Measurements from ENCODE around the gene SCTR.
A peak's percentile ranks its signal among the peaks of the same experiment; 100 is the strongest.

Gene SCTR

DNA sequence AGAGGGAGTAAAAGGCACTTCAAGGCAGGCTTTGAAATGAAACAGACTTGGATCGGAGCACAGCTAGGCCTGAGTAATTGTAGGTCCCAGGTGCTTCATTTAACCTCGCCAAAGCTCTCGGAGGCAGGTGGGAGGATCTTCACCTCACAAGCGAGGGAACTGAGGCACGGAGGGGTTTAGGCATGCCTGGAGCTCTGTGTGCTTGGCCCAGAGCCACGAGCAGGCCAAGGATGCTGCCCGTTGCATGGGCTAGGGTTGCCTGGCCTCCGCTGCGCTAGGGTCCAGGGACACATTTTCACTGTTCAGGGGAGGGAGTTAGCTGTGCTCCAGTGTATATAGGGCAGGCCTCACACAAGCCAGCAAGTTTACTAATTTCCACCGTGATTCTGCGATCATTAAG, 81.4 kb downstream of the SCTR start:
- no peak for DNase-seq (ENCODE audit: low spot score)

DNA sequence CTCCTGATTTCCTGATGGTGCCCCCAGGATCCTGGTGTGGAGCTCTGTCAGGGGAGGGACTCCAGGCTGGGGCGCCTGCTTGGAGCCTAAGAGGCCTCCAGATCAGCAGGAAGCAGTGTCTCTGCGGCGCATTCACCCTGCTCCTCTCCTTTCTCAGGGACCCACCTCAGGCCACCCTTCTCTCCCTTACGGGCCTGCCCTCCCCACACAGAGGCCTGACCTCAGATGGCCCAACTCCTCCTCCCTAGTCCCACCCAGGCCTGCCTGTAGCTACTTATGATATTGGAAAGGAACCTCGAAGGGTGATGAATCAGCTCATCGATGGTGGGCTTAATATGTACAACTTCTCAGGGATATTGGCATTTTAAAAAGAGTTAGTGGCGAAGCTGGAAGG, 82.1 kb downstream of the SCTR start:
- no peak for DNase-seq (ENCODE audit: low spot score)

DNA sequence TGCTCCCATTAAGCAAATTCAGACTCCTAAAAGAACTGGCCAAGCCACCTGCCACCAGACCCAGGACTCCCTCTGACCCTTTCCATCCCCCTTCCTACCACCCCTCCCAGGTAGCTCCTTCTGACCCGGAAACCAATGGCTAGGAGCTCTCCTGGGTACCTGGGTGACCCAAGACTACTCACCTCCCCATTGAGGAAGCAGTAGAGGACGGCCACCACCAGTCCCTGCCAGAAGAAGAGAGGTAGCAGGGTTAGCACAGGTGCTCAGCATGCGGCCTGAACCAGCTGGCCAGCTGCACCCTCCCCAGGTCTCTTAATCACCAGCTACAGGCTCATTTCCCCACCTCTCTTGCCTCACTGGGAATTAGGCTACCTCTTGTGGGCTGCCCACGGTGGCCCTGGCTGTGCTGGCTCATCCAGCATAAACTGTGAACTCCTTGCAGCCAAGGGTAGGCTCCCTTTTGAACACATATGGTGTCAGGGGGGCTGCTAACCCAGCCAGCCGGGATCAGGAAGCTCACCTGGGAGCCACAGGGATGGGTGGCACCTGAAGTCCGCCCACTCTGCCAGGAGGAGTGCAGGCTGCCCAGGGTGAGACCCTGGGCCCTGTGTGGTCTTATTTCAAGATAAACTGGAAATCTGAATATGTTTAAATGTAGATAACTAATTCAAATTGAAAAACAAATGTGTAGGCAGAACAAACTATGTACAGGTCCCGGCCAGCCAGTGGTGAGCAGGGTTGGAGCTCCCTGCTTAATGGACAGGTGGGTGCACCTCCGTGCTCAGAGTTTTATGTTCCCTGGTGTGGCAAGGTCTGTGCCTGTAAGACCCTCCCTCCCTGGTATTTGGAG, 82.7 kb downstream of the SCTR start:
- DNase-seq (ENCODE audit: low spot score) = no peak

DNA sequence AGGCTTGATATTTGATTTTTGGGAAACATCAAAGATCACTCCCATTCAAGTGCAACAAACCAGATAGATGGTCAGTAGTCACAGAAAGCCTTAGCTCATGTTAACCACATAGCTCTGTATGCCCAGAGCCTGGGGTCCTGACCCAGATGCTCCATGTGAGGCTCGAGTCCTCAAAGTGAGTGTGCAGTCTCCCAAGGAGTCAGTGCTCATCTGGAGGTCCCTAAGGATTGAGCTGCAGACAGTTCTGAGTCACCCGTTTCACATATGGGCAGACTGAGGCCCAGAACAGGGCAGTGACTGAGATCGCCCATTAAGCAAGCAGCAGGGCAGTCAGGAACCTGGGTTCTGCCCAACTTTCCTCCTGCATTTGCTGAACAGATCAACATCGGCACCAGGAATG, 83.4 kb downstream of the SCTR start:
- DNase-seq (ENCODE audit: low spot score) = no peak

DNA sequence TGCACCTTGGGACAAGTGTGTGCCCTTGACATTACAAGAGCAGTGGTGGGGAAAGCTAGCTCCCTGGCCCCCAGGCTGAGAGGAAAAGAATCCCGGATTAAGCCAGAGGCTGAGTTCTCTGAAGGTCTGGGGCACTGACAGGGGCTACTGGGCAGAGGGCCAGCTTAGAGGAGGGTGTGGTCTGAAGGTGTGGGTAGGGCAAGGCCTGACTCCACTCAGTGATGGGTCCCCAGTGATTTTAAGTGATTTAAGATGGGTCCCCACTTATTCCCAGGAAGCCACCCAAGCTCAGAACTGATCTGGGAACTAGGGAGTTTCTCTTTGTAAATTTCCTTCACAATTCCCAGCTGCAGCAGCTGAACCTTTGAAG, 83.8 kb downstream of the SCTR start:
- no peak for DNase-seq (ENCODE audit: low spot score)

DNA sequence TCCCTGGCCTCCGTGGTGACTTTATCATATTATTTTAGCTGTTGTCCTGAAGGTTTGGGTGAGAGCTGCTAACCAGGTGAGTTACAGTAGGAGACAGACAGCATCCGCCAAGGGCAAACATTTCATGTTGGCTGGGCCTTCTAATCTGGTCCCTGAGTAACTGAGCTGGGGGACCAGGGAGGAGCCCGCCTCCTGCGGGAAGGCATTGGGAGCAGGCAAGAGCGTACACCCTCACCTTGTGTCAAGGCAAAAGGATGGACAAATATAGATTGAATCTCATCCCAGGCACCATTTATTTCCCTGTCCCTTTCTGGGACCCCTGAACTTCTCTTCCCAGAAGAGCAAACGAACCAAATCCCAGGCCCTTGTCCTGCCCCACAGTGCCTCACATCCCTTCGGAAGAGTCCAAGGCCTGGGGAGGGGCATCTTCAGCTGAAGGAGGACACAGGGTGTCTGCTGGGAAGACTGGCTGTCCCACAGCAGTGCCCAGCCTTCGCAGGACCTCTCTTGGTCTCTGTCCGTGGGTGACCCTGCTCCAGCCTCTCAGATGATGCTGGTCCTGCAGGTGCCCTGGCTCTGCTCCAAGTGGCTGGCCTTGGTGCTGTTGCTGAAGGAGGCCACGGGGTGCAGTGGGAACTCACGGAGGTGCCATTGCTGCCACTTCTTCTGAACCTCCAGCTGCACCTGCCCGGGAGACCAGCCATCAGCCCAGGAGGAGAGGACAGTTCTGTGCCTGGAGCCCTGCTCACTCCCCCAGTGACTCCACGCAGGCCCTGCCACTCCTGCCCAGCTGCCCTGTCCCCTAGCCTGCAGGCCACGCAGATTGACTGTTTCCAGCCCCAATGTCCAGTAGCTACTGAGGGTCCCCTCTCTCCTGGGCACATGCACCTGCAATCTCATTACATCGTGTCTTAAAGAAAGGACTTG, 84.4 kb downstream of the SCTR start:
- no peak for DNase-seq (ENCODE audit: low spot score)

DNA sequence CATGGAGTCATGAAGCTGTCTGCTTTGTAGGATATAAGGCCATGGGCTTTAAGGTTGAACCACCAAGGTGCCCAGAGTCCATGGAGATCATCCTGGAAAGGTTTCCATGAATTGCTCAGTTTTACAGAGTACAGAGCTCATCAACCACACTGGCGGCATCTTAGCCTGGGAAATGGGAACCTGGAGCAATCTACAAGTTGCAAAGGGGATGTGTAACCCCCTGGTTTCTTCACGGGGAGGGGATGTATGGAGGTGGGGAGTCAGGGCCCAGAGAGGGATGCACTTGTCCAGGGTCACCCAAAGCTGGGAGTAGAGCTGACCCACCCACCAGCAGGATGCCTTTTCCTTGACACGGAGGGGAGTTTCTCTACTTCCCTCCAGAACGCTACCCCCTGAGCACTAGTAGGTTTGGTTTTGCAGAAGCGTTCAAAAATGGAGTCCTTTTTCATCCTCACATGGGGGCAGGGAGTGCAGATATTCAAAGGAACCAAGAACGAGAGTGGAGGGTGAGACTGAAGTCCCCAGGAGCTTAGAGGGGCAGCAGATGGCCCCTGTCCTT, 85.5 kb downstream of the SCTR start:
- no peak for DNase-seq (ENCODE audit: low spot score)

DNA sequence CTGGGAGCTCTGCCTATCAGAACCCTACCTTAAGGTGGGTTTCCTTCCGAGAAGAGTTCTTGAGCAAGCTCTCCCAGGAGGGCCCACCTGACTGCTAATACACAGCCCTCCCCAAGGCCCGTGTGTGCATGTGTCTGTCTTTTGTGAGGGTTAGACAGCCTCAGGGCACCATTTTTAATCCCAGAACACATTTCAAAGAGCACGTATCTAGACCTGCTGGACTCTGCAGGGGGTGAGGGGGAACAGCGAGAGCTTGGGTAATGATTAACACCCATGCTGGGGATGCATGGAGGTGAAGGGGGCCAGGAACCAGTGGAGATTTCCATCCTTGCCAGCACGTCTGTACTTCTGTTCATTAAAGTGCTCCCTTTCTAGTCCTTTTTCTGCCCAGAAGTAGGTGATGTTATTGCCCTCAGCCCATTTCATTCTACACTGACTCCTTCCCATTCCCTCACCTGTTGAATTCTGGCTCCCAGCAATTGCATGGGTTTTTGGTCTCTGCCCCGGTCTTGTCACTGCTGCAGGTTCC, 86.1 kb downstream of the SCTR start:
- DNase-seq (ENCODE audit: low spot score) = no peak

DNA sequence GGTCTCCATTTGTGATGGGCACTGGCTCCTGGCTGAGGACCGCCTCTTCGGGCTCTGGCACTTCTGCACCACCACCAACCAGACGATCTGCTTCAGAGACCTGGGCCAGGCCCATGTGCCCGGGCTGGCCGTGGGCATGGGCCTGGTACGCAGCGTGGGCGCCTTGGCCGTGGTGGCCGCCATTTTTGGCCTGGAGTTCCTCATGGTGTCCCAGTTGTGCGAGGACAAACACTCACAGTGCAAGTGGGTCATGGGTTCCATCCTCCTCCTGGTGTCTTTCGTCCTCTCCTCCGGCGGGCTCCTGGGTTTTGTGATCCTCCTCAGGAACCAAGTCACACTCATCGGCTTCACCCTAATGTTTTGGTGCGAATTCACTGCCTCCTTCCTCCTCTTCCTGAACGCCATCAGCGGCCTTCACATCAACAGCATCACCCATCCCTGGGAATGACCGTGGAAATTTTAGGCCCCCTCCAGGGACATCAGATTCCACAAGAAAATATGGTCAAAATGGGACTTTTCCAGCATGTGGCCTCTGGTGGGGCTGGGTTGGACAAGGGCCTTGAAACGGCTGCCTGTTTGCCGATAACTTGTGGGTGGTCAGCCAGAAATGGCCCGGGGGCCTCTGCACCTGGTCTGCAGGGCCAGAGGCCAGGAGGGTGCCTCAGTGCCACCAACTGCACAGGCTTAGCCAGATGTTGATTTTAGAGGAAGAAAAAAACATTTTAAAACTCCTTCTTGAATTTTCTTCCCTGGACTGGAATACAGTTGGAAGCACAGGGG, 87.1 kb downstream of the SCTR start:
- no peak for DNase-seq (ENCODE audit: low spot score)

DNA sequence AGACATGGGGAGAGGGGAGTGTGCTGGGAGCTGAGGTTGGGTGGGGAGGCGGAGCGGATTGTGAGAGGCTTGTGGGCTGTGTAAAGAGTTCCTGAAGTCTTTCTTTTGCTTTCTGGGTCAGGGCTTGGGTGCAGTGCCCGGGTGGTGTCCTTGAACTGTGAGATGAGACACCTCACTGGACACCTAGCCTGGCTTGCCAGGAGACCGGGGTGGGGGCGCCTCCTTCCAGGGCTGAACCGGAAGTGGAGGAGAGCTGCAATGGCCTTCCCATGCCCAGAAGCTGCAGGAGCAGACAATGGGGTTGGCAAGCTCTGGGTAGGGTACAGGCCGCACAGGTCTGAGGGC, 88.4 kb downstream of the SCTR start:
- DNase-seq (ENCODE audit: low spot score) = no peak

DNA sequence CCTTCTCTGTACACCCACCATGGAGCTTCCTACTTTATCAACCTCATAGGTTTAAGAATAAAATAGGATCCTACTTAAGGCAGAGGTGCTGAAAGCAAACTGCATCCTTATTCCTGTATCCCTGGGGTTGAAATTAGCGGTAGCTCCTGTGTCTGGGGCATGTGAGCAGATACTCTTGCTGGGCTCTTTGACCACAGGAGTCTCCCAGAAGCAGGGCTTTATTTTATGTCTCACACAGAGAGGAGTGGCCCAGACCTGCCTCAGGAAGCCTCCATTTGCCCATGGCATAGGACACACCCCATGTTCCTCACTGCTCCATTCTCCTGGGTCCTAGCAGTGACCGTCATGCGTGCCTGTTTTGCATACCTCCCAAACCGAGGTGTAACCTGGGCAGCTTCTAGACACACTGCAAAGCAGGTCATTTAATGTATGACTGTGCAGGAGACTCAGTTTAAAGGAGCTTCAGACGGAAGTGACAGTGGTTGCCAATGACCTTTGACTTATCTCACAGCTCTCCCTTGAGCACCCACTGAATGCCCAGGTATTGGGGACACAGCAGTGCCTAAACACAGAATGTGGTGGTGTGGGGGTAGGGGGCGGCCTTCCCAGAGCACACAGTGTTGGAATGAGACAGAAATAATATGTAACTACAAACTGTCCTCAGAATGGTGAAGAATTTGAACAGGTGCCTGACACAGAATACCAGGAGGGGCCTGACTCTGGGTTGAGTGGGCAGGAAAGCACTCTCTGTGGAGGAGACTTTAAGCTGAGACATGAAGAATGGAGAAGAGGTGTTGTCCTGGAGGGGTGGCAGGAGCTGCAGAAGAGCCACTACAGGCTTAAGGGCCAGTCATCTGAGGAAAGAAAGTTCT, 89.0 kb downstream of the SCTR start:
- DNase-seq (ENCODE audit: low spot score) = no peak

DNA sequence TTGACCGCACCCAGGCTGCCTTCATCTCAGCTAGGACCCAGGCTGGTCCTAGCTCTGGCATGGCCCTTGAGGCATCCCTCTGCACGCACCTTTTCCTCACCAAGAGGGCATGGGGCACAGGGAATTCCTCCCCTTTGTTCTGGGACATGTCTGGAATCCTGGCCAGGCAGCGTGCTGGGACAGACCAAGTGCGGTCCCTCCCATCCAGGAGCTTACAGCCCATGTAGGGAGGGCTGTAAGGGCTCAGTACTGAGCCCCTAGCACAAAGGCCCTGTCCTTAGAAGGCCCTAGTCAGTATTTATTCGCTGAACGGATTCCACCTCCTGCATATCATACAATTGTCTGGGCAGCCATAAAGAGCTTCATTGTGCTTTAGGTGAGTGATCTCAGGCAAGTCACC, 89.6 kb downstream of the SCTR start:
- DNase-seq (ENCODE audit: low spot score) = no peak

DNA sequence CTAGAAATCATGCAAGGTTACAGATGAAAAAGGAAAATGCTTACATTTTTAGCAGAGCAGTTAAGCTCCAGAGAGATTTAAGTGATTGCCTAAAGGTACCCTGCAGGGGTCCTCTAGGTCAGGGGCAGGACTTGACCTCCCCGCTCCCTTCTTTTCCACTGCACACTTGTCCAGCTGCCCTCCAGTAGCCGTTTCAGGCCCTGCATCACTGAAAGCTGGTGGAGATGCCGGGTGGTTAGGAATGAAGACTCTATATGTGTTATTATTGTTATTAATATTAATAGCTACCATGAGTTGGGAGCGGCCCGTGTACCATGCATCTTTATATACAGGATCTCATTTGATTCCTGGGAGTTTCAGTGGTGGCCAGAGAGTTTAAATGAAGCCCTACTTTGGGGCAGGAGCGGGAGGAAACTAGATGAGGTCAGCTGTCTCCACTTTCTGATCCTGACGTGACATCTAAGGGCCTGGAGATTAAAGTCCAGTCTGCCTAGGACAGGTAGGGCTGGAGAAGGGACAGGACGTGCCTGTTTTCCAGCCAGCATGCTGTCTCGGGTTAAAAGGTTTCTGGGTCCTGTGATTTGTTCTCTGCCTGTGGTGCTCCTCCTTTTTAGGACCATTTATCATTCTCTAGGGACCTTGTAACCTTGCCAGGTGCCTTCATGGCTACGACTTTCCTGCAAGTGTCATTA, 90.5 kb downstream of the SCTR start:
- DNase-seq (ENCODE audit: low spot score) = no peak

DNA sequence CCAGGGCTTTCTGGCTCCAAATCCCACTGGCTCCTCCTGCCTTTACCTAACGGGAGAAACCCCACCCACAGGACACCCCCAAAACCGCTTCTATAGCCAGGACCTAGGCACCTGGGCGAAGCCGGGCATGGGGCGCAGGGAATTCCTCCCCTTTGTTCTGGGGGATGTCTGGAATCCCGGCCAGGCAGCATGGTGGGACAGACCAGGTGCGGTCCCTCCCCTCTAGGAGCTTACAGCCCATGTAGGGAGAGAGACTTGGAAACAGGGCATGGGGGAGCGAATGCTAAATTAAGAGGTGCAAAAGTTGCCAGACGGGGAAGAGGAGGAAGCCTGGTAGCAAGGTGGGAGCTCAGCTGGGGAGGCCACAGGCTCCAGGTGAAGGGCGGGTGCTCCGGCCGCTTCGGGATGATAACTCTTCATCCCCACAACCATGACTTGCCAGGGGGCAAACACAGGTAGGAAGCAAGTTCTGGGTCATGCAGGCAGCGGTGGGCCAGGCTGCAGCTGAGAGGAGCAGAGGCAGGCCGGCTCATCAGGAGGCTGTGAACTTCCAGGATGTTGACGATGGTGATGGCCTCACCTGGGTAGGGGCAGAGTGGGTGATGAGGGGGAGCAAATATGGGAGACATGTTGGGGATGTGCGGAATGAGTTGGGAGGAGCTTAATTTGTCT, 91.3 kb downstream of the SCTR start:
- no peak for DNase-seq (ENCODE audit: low spot score)

DNA sequence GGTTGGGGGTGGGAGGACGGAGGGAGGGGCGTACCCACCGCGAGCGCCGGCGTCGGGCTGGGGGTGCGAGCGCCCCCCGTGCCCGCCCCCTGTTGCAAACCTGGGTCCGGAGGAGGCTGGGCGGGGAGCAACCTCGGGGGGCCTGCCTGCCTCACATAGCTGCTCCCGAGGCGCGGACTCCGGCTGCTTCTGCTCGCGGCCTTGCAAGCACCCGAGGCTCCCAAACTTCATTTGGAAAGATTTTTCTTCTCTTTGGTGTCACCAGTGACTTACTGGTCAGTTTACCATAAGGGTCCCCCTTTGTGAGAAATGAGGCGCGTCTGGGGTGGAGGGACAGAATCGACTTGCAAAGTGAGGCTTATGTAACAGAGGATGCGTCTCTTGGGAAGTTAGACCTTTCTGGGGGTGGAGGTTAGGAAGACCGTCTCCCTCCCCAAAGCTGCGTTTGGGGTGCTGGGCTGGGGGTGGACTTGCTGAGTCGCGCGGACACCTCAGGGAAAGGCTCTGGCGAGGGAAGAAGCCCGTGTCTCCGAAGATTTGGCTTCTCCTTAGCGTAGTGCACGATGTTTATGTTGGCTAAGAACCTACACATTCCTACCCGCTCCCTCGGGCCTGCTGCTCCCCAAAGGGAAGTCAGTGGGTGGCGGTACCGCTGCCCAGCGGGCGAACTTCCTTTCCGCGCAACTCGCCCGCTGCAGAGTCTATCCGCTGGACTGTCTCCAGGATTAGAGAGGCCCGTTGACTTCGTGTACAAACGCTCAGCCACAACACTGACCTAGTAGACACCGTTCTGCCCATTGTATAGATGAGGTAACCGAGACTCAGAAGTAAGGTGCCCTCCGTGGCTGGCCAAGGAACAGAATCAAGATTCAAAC, 92.1 kb downstream of the SCTR start:
- no peak for DNase-seq (ENCODE audit: low spot score)

DNA sequence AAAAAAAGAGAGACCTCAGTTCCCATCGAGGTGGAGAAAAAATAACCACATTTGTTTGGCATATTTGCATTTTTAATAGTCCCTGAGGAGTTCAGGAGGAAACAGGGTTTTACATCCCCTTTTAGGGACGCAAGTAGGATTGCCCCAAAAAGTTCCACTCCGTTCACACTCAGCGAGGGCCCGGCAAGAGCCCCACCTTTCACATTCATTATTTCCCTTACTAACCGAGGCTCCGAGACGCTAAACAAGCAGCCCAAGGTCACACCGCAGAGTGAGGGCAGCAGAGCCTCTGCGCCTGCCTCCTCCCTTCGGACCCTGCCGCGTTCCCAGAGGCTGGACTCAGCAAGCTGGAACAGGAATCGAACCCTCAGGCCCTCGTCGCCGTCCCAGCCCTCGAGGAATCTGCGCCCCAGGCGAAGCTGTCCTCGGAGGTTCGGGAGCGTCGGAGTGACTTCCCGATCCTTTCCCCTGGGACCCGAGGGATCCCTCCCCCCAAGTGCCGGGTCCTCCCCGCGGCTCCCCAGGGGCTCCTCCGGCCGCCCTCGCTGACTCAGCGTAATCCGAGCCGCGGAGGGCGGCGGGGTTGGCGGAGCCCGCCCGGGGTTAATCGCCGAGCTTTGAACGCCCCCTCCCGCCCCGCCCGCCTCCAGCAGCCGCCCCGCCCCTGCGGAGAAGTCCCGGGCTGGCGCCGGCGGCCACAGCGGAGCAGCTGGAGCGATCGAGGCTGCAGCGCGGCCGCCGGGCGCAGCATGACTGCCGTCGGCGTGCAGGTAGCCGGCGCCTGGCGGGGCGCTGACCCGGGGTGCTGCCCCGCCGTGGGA, 92.9 kb downstream of the SCTR start, which contains the start of gene TMEM37:
TSS of gene TMEM37 (plus strand) at position 700 of the 821 bp plus-strand sequence. CDS start at position 750, 50 bp downstream.
- DNase-seq (ENCODE audit: low spot score) = peak; percentile 41

DNA sequence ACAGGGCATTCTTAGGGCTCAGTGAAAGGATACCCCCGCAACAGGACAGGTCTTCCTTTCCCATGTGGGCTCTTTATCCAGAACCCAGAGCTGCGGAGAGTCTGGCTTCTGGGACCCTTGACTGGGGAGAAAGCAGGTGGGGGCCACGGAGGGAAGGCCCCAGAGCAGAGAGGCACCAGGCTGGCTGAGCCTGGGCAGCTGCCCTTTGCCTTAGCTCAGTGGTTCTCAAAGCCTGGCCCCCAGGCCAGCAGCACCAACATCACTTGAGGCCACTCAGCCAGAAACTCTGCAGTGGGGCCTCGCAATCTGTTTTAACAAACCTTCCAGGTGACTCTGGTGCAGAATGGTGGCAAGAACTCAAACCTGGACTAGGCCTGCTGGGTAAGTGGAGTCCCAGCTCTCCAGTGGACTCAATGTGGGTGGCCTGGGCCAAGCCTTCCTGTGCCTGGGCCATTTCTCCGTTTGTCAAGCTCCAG, 94.2 kb downstream of the SCTR start:
- DNase-seq (ENCODE audit: low spot score) = no peak

Data from COLO829 (cell line).